GM19099 (cell line): Measurements from ENCODE around the gene PIGA.

Experiments
- POLR2A ChIP-seq: IDR thresholded peaks from 3 replicates; pipeline ENCODE4 v1.6.1; 2011; ENCODE audit warnings: low read depth; ENCODE audit not compliant: insufficient read length; ENCODE audit errors: extremely low read depth

Gene PIGA

GRCh38 chrX:15336023-15336413, 695 bp upstream of the PIGA start:
- no peak for TF ChIP-seq POLR2A

DNA sequence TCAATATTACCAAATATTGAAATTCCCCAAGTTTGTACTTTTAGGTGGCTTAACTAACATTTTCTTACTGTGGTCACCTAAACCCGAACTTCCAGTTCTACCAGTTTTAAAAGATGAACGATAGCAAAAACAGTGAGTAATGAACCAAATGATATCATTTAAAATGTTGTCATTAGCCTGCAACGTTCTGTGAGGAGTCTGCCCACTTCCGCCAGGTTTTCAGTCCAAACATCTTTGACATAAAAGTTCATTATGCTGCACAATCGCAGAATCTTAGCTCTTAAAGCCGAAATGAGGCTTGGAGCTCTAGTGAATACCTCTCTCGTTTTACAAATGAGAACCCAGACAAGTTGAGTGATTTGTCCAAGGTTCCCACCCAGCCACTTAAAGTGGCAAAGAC, 762 bp downstream of the PIGA start:
- TF ChIP-seq POLR2A = no peak

DNA sequence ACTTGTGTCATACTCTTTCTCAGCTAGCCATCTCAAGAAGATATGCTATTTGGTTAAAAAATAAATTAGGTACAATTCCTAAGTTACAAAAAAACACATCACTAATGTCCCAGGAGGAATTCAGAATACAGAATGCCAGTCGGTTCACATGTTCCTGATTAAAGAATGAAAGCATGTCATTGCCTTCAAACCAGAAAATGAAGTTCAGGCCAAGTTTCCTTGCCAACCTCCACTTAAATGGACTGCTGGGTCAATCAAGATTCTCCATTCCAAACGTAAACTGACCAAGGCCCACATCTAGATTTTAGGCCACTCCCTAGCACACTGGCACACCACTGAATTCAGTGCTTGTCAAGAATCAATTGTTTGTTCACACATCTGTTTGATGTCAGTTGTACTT, 6.5 kb downstream of the PIGA start:
- no peak for TF ChIP-seq POLR2A

- TF ChIP-seq POLR2A = no peak
Measured at GRCh38 chrX:15328131-15328530, 7.2 kb downstream of the PIGA start.

GRCh38 chrX:15322472-15322871, 12.9 kb downstream of the PIGA start:
- TF ChIP-seq POLR2A = no peak

DNA sequence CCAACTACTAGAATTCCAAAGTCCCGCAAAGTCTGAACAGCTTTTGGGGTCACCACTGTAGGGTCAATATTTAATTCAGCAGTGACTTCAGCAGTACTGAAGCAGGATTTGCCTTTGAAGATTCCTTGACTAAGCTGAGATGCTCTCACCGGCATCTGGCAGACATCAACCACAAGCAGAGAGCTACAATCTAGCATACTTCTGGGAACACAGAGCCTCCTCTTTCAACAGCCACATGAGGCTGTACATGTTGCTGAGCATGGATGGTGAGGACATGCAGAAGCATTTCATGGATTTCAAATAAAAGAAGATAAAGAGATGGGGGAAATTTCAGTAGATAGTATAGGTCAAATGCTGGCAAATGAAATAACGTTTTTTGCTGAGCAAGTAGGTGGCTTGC, 13.3 kb downstream of the PIGA start:
- TF ChIP-seq POLR2A = no peak

DNA sequence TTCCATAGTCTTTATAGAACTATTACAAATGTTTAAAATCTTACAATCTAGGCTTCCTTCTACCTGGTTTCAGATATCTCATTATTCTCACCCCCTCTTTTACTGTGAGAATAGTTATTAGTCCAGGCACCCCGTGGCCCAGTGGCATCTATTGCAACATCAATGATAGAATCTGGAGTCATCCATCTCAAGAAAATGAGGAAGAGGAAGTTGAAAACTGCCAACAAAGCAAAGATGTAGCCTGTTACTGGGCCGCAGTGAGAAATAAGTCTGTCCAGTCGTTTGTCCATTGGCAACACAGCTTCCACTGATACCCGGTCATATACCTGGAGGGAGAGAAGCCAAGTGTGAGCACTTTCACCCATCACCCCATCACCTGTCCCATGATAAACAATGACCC, 13.9 kb downstream of the PIGA start:
- no peak for TF ChIP-seq POLR2A

DNA sequence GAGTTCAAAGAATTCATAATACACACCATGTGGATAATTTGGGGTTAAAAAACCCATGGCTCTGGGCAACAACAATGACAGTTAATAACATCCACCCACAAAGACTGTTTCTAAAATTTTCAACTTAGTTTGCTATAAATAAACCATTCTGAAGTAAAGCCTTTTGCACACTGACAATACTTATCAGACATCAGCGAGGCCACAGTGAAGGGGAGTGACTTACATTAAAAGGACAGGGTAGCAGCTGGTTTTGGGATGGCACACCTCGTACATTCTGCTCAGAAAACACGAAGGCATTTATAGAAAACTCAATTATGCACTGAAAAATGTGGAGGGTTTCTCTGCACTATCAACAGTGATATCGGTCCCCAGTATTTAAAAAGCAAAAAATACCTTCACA, 15.0 kb downstream of the PIGA start:
- TF ChIP-seq POLR2A = no peak

DNA sequence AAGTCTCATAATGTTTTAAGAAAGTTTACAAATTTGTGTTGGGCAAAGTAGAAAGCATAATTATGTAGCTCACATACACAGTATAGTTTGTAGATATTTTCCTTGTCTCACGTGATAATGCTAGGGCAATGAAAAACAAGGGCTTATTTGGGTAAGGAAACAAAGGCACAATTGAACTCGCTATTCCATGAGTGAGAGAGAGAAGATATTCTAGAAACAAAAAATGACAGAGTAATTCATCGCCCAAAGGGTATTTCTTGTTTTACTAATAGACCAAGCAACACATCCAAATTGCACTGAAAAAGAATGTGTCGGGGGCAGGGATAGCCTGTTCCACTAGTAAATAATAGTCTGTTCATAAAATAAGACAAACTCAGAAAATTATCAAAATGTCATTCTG, 16.2 kb downstream of the PIGA start:
- no peak for TF ChIP-seq POLR2A

DNA sequence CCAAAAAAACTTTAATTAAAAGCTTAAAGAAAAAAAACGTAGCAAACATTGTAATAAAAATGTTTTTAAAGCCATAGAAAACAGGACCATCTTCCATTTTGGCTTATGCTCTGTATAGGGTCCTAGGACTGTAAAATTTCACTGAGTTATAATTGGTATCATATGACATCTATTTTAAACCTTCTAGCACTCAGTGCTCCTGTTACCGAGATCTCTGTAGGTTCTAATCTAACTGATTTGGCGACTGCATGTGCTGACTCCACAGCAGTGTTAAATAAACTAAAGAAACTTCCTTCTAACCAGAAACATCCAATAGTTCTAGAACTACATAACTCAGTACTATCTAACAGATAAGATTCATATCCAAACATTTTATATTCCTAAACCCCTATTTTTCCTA, 19.8 kb downstream of the PIGA start, which contains the start of gene ASB11:
TSS of gene ASB11 (minus strand) at position 132 of the 400 bp plus-strand sequence. CDS start at position 97, 35 bp downstream.
- TF ChIP-seq POLR2A = no peak

- no peak for TF ChIP-seq POLR2A
Measured at GRCh38 chrX:15314472-15314871, 20.9 kb downstream of the PIGA start.

- TF ChIP-seq POLR2A = no peak
Measured at GRCh38 chrX:15311119-15311518, 24.2 kb downstream of the PIGA start.

DNA sequence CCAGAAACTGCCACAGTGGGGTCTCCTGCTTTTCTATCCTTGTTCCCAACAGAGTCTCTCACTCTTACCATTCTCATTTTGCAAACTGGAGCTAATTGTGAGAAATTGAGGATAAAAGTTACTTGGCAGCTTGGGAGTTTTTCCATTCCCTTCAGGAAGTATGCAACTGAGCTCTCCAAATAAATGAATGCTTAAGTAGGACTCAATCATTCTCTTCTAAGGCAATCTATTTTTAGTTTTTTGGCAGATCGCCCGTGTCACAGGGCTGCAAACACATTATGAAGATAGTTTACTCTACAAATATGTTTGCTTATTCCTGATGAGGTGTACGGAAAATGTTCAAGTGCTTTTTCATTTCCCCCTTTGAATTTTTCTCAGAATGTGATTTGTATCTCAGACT, 25.2 kb downstream of the PIGA start:
- no peak for TF ChIP-seq POLR2A

DNA sequence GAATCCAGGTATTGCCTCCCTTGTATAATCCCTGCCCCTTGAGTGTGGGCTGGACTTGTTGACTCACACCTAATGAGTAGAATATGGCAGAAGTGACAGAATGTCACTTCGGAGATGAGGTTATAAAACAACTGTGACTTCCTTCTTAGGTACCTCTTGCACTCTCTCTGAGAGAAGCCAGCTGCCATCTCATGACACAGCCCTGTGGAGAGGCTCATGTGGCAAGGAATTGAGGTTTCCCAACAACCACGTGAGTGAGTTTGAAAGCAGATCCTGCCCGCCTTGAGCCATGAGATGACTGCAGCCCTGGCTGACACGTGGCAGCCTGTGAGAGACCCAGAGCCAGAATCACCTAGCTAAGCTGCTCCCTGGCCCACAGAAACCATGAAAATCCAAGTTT, 33.4 kb downstream of the PIGA start:
- no peak for TF ChIP-seq POLR2A

DNA sequence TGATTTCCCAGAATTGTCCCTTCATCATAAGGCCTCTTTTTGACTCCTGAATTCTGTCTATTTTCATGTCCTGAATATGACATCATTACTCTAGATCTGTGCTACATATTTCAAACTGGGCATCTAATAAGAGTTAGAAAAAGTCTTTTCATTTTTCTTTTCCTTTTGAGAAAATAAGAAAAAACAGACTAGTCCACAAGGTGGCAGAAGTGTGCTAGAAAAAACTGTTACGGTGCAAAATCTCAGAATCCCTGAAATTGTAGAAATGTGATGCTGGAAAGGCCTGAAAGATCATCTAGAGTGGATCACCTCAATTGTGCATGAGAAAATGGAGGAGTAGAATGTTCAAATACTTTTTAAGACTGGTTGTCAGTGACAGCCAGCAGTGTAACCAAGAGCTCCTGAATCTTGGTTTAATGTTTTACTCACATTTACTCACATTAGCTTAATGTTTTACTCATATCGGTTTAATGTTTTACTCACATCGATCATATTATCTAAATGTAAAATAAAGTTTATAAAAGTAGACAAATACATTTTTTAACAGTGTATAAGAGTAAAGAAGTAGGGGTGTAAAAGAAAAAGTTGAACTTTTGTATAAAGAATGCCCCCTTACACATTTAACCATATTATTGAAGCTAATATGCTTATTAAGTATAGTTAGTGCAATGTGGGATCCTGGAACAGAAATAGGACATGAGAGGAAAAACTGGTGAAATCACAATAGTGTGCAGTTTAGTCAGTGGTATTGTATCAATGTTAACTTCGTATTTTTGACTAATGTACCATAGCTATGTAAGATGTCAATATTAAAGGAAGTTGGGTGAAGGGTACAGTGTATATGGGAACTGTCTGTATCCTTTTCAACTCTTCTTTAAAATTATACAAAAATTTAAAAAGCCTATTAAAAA, 35.1 kb downstream of the PIGA start:
- no peak for TF ChIP-seq POLR2A

- TF ChIP-seq POLR2A = no peak
Measured at GRCh38 chrX:15298780-15299179, 36.5 kb downstream of the PIGA start.

DNA sequence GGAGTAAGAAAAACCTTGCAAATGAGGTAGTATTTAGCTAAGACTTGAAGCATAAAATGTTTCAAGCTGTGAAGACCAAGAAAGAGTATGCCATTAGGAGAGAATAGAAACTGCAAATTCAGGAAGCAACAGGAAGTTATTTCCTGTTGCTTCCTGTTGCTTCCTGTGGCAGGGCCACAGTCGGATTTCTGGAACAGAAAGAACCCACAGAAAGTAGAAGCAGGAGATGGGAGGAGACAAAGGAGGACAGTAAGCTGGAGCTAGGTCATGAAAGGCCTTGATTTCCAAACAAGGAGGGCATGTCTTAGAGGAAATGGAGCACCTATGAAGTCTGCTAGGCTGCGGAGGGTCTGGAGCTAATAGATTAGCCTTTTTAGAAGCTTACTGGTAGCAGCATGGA, 37.1 kb downstream of the PIGA start:
- TF ChIP-seq POLR2A = no peak
